ENCODE measurements around the gene RB1.

RB1 gene

DNA sequence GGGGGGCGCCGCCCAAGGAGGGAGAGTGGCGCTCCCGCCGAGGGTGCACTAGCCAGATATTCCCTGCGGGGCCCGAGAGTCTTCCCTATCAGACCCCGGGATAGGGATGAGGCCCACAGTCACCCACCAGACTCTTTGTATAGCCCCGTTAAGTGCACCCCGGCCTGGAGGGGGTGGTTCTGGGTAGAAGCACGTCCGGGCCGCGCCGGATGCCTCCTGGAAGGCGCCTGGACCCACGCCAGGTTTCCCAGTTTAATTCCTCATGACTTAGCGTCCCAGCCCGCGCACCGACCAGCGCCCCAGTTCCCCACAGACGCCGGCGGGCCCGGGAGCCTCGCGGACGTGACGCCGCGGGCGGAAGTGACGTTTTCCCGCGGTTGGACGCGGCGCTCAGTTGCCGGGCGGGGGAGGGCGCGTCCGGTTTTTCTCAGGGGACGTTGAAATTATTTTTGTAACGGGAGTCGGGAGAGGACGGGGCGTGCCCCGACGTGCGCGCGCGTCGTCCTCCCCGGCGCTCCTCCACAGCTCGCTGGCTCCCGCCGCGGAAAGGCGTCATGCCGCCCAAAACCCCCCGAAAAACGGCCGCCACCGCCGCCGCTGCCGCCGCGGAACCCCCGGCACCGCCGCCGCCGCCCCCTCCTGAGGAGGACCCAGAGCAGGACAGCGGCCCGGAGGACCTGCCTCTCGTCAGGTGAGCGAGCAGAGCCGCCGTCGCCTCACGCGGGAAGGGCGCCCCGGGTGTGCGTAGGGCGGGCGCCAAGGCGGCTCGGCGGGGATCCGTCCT is at the start of gene RB1:
TSS of gene RB1 (plus strand) at position 393 of the 784 bp plus-strand sequence. CDS start at position 555, 162 bp downstream.
- DNase-seq: peak; percentile 96

DNA sequence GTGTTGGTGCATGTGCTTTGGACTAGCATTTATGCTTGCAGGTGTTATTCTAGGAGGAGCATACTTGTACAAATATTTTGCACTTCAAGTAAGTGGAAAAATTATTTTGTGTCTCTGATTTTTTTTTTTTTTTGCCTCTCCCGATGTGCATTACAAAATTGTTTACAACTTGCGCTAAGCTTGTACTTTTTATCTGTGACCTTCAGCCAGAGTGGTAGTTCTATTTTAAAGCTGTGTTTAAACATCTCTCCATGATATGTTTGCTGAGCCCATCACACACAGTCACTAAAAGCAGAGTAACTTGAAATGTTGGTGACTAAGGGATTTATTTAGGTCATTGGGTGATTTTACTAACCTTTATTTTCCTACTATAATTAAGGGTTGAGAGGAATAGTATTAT is 49.7 kb upstream of the RB1 start:
- no peak for DNase-seq

DNA sequence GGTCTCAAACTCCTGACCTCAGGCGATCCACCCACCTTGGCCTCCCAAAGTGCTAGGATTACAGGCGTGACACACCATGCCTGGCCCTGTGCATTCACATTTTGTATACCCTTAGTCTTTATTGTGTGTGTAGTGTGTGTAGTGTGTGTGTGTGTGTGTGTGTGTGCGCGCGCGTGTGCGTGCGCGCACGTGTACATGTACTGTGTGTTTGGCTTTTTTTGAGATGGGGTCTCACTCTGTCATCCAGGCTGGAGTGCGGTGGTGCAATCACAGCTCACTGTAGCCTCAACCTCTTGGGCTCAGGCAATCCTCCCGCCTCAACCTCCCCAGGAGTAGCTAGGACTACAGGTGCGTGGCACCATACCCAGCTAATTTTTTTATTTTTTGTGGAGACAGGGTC is 48.5 kb upstream of the RB1 start:
- DNase-seq: no peak

DNA sequence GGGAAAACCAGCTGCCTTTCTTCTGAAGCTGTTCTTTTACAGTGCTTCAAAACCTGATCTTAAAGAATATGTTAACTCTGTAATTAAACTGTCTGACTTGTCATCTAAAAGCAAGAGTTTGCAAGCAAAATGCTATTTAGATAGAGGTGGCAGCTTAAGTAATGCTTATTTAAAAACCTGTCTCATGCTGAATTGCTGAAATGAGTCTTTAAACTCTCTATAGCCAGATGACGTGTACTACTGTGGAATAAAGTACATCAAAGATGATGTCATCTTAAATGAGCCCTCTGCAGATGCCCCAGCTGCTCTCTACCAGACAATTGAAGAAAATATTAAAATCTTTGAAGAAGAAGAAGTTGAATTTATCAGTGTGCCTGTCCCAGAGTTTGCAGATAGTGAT is 47.6 kb upstream of the RB1 start:
- DNase-seq: no peak

DNA sequence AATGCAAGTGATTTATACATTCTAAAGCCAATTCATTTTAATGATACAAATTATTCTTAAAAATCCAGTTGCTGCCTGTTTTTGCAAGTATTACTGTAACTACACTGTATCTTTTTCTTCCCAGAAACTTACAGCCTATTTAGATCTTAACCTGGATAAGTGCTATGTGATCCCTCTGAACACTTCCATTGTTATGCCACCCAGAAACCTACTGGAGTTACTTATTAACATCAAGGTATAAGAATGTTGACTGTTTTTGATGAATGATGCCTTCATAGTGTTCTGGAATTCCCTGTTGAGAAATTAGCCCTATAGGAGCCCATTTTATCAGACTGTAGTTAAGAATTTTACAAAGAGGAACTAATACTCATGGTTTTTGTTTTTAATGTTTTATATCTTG is 45.5 kb upstream of the RB1 start:
- DNase-seq: no peak

DNA sequence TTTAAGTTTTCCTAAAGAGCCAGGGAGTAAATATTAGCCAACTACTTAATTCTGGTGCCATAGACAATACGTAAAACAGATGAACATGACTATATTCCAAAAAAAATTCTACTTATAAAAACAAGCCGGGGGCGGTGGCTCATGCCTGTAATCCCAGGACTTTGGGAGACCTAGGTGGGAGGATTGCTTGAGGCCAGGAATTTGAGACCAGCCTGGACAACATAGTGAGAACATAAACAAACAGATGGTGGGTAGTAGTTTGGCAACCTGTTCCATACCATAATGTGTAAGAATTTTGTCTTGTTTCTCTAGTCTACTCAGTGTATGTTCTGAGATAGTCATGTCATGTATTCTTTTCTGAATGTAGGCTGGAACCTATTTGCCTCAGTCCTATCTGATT is 45.1 kb upstream of the RB1 start:
- DNase-seq: no peak

DNA sequence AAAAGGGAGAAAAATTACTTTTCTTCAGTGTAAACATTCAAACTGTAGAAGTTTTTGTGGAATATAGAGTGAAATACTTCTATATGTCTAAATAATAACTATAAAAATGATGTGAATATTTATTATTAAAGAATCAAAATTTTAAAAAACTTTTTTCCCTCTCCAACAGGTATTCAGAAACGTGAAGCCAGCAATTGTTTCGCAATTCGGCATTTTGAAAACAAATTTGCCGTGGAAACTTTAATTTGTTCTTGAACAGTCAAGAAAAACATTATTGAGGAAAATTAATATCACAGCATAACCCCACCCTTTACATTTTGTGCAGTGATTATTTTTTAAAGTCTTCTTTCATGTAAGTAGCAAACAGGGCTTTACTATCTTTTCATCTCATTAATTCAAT is 42.6 kb upstream of the RB1 start:
- DNase-seq: no peak

DNA sequence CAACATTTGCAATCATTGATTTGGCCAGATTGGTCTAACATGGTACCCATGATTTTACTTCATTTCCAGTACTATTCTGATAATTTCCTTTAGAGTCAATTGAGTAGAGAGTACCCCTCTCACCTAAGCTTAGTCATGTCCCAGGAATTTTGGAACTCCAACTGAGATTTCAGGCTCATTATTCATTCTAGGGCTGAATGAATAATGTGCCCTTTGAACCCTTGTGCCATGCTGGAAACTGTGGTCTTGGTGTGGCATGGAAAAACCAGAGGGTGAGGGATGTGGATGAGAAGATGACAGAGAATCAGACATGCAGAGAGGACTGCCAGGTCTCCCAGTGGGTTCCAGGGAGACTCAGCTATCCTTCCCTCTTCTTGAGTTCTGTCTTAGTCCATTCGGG is 40.4 kb upstream of the RB1 start:
- DNase-seq: no peak

DNA sequence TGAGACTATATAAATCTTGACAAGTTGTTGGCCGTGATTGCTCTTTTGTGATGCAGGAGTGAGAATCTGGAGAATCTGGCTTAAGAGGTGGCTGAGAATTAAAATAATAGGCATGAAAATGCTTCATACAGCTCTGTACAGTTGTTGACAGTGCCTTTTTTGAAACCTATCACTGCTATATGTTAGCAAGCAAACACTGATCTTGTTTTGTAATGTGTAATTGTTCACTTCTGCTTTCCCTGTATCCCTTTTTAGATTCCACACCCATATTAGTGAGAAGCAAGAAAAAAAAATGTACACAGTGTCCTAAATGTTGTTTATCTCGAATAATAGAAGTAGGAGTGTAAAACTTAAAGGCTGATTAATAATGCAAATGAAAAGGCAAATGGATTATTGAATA is 39.5 kb upstream of the RB1 start:
- no peak for DNase-seq

DNA sequence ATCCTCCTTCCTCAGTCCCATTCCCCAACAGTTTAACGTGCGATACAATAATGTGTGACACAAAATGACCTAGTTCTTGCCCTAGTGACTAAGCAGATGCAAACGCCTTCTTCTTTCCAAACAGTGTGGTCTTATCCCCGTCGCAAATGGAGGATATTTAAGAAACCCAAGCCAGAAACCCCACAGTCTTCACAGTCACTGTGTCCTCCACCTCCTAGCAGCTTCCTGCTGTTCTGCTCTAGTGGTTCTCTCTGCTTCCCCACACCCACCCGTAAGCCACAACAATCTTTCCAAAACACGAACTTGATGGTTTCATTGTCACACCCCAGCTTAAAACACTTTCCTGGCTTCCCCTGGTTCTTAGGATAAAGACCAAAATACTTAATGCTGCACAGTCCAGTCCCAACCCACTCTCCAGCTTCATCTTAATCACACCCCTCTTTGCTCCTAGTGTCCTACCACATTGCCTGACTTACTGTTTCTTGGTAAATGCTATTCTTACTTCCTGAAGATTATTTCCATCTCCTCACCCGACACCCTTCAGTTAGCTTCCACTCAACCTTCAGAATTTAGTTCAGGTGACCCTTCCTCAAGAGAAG is 38.2 kb upstream of the RB1 start:
- DNase-seq: no peak

DNA sequence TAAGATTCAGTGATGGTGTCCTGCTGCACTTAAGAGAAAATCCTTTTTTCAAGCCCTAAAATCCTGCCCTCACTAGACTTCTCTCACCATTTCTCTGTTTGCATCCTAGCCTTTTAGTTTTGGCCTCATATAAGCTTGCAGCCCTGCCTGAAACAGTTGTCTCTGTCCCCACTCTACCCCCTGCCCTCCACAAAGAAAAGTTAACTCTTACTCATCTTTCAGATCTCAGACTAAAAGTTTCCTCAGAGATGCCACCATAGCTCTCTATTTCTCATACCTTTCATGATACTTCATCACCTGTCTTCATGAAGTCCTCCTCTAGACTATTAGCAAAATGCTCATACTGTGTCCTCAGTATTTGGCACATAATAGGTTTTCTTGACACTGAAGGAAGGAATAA is 37.4 kb upstream of the RB1 start:
- DNase-seq: no peak

DNA sequence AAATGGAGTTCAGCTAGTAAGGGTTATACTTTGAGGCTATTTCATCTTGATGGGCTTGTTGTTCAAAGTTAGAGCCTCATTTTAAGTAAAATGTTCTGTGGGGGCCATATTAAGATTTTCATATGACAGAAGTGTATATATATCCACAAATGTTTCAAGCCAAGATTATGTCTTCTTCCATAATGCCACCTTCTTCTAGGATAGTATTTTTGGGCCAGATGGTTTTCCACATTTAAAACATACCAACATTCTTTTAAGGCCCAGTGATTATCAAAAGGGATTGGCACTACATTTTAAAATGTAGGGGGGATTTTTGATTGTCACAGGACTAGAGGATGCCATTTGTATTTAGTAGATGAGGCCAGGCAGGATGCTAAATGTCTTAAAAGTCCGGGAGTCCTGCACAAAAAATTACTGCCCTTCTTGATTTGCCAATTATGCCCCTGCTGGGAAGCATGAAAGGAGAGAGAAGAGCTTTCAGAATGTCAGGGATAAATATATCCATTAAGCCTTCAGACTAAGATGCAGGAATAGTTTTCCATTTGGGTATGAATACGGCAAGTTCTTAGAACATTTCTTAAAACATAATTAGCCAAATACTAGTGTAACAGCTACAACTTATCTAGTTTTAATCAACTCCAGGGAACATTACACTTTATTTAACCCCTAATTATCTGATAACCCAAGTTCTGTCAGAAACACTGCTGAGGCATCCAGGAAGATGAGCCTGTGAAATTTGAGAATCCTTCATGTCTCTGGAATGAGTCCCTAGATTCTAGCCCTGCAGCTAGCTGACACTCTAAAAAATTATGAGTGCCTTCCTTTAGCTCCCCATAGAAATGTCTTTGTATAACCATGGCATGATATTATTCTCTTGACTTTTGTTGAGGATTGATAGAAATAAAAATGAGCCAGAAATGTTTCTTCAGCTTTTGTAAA is 36.6 kb upstream of the RB1 start:
- no peak for DNase-seq

DNA sequence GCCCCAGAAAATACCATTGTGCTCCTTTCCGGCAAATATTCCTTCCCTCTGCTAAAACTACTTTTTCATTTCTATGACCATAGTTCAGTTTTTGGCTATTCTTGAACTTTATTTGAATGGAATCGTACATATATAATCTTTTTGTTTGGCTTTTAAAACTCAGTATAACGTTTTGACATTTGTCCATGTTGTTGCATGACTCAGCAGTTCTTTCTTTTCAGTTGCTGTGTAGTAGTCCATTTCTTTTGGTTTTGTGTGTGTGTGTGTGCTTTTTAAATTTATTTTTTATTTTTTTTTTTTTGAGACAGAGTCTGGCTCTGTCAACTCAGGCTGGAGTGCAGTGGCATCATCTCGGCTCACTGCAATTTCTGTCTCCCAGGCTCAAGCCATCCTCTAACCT is 35.5 kb upstream of the RB1 start:
- no peak for DNase-seq

DNA sequence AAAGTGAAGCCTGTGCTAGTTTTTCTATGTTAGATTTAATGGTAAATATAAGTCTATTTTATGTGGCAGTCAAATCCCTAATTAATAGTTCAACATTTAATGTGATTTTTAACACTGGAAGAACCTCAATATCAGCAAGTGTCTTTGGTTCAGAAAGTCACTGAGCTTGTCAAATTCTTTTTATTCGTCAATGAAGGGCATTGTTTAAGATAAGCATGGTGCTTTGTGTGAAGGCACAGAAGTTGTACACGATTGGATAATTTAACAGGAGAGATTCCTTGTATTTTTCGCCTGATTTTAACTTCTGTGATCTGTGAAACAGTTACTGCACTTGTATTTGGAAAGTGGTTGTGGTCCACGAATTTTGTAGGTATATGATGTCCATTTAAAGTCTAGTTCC is 30.2 kb upstream of the RB1 start:
- no peak for DNase-seq

DNA sequence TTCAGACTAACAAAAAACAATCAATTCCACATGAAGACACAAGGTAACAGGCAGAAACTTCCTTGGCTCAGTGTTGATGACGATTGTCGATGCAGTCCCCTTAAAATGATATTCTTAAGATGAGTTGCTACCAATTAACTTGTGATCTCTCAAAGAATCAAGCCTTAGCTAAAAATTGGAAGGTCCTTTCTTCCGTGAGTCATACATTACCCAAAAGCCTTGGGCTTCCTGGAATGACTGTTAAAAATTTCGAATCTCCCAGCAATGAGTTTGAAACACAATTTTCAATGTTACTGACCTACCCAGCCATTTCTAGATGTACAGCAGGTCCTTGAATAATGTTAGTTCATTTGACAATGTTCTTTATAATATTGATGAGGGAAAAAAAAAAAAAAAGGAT is 28.0 kb upstream of the RB1 start:
- no peak for DNase-seq

DNA sequence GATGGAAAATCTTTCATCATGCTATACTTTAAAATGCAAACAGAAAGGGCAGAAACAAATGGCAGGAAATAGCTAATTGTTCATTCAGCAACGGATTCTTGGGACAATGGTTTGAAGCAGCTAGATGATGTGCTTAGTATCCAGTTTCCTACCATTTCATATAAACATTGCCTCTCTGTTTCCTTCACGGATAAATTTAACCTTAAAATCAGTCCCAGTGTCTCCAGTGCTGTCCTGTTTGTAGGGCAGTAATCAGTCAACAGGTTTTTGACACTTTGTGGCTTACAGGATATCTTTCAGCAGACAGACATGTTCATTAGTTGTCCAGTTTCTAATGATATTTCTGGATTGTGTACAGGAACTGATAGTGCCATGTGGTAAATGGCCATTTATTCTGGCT is 24.7 kb upstream of the RB1 start:
- no peak for DNase-seq

DNA sequence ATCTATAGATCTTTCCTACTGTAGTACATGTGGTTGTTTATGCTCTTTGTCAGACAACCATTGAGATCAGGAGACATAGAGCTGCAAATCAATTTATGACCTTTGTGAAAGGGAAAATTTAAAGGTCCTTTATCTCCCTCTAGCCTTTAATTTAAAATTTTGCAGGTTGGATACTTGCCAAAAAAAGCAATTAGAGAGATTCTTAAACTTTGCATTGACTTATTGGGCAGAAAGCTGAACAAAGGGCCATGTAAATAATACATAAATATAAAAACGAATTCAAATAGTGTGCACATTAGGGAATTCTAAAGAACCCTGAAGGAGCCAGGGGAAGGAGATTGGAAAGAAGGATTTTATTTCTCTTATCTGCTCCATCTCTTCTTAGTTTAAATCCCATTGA is 22.0 kb upstream of the RB1 start:
- DNase-seq: no peak

DNA sequence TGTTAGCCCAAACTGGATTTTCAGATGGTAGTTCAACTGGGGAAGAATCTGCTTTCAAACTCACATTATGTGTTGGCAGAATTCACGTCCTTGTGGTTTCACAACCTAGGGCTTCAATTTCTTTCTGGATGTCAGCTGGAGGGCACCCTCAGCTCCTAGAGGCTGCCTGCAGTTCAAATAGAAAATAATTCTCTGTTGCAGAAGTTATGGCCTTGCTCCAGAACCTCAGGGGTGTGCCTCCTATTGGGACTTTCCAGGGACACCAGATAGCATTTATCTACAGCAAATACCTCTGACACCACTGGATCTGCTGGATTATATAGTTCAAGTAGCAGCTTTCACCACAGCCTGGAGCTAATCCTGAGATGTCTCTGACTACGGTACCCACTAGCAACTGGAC is 11.8 kb upstream of the RB1 start:
- DNase-seq: no peak

DNA sequence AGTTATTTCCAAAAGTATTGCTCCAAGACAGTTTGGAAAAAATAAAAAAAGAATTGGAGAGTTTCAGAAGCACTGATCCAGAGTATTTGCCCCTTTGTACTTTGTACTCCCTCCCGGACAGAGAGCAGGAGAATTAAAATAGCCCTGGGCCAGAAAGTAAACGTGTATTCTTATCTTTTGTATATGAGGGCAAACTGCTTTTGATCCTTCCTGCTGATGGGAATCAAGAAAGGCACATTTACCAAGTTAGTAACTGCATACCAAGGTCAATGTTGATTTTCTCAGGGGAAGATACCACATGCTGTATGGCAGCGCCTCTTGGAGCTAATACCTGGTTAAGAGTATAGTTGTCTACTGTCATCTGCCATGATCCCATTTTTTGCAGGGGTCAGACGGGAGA is 10.9 kb upstream of the RB1 start:
- no peak for DNase-seq

DNA sequence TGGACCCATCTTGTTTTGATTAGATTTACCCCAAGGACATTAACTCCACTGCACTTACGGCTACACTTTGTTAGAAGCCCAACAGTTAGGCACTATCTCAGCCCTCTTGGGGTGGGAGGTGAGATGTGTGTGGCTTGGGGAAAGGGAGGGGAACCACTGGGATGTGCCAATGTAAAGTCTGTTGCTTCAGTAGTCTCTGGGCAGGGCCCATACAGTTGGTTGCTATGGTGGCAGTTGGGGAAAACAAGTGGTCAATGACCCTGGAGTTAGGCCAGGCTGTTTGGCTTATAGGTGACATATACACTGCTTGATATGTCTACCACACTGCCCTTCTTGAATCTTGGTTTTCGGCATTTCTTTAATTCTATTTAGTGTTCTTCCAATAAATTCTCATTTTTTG is 8.9 kb upstream of the RB1 start:
- DNase-seq: no peak

DNA sequence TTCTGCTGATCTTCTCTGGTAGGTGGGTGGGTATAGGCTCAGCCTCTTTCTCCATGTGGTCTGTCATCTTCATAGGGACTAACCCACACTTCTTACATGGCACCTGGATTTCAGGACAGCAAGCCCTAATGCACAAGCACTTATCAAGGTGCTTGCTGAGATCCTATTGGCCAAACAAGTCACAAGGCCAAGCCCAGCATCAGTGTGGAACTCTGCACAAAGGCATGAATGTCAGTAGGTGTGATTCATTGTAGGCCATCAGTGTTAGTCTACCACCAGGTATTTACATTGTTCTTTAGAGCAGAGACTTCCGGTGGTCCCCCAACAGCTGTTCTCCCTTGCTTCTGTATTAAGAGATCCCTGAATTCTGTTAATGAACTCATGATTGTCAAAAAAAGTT is 8.3 kb upstream of the RB1 start:
- no peak for DNase-seq

DNA sequence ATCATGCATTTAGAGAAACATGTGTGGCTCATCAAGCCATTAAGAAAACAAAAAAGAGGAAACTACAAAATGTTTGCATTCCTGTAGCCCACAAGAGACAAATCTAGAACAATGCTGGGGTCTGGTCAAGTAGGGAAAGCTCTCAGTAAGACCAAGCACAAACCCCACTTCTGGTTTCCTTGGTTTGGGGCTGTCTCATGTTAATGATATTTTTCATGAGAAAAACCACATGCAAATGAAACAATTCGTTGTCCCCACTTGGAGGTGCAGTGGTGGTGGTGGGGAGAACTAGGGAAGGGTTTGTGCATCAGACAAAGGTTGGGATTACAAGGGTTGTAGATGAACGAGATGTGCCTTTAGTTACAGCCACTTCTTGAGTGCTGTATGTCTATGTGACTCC is 7.0 kb upstream of the RB1 start:
- DNase-seq: no peak

DNA sequence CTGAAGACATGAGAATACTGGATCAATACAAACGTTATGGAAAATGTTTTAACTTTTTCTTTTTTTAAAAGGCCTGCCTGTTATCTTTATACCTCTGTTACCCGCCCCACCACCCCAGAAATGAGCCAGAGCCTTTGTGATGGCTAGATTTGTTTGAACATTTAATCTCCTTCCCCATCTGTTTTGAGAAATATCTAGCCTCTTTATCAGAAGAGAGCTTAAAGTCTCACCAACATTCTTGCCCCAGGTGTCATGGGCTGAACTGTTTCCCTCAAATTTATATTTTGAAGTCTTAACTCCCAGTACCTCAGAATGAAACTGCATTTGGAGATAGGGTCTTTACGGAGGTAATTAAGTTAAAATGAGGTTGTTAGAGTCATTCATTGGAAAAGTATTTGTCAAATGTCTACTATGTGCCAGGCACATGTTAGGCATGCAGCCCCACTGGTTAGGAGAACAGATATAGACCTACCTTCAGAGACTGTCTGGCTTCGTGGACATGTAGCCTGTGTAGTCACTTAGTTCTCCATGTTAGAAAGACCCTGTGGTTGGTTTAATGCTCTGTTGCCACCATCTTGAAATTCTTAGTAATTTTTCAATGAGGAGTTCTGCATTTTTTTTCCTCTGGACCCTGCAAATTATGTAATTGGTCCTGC is 6.3 kb upstream of the RB1 start:
- no peak for DNase-seq

Measured in activated effector memory CD4-positive, alpha-beta T cell treated with anti-CD3 and anti-CD28 coated beads, Interleukin-2, amount 50 U/mL, for 16 hours (primary cell).